MCF 10A (cell line): ENCODE results near the gene BIRC5. TPM values are rescaled to one million over a fixed set of nuclear protein-coding genes. Genes with fewer than 3 reads are reported as not detected.

Experiments used
- BruUV-seq: library from RNA; stranded (reverse); fragments of 400-500 nt; replicated peaks from 2 replicates; lab custom pipeline; 2021; lab: Mats Ljungman, UMichigan
- CTCF ChIA-PET: fragments of 300-600 bp; sonication (Branson Sonifier 250); formaldehyde crosslinking; extraction: SDS; loops from one replicate; lab custom pipeline; 2021; ENCODE audit warnings: antibody characterized with exemption, inconsistent platforms; lab: Yijun Ruan, JAX
- POLR2A ChIA-PET: fragments of 300-600, 350-650 bp; sonication (Branson Sonifier 250); formaldehyde crosslinking; extraction: SDS; loops from one replicate; lab custom pipeline; 2020; ENCODE audit warnings: antibody characterized with exemption, inconsistent platforms; lab: Yijun Ruan, JAX
- DNase-seq: peaks from one replicate; pipeline ENCODE4 v3.0.0-alpha.2; 2018; ENCODE audit not compliant: unreplicated experiment
- H3K27ac Mint-ChIP-seq: one replicate; pipeline ENCODE4 v1.8.0; 2022; ENCODE audit warnings: mild to moderate bottlenecking, low read depth, mixed read lengths; ENCODE audit not compliant: unreplicated experiment
- H3K27me3 Mint-ChIP-seq: one replicate; pipeline ENCODE4 v1.8.0; 2022; ENCODE audit warnings: mixed read lengths; ENCODE audit not compliant: insufficient read depth, unreplicated experiment
- H3K36me3 Mint-ChIP-seq: one replicate; pipeline ENCODE4 v1.8.0; 2022; ENCODE audit warnings: mild to moderate bottlenecking, moderate library complexity, mixed read lengths; ENCODE audit not compliant: insufficient read depth, unreplicated experiment
- H3K4me1 Mint-ChIP-seq: one replicate; pipeline ENCODE4 v1.8.0; 2022; ENCODE audit warnings: mixed read lengths; ENCODE audit not compliant: insufficient read depth, unreplicated experiment
- H3K4me3 Mint-ChIP-seq: one replicate; pipeline ENCODE4 v1.8.0; 2022; ENCODE audit warnings: mild to moderate bottlenecking, moderate library complexity, mixed read lengths; ENCODE audit not compliant: unreplicated experiment
- H3K9me3 Mint-ChIP-seq: one replicate; pipeline ENCODE4 v1.8.0; 2022; ENCODE audit warnings: mixed read lengths; ENCODE audit not compliant: unreplicated experiment
- CTCF ChIP-seq: fragments of 200-600 bp; IDR thresholded peaks from one replicate; pipeline ENCODE4 v1.8.0; 2022; ENCODE audit warnings: antibody characterized with exemption, mild to moderate bottlenecking; ENCODE audit not compliant: unreplicated experiment
- intact Hi-C: fragments of 100-400 bp; cut with micrococcal nuclease; formaldehyde crosslinking; loops from 2 replicates; pipeline ENCODE4 v1.14.1; 2022
- total RNA-seq: library from RNA; stranded (reverse); gene quantifications from 2 replicates; pipeline ENCODE4 v1.2.3, GENCODE V29; 2022

BIRC5 gene
- total RNA-seq, 1 experiment from 2014 or later = 45.6 TPM

GRCh38 chr17:78269955-78270381, 55.9 kb downstream of the BIRC5 start:
- H3K4me1 Mint-ChIP-seq = peaks cover 6% of the 10 kb centered on the region
- POLR2A ChIA-PET = interaction anchor here (0.9 kb wide), 1 partner anchor 15 kb away, joined by 3 read pairs; no protein-coding TSS in a partner anchor

GRCh38 chr17:78271419-78272170, 57.5 kb downstream of the BIRC5 start:
- H3K4me3 Mint-ChIP-seq = no peak overlapping the region
- H3K27ac Mint-ChIP-seq = no peak overlapping the region
- H3K27me3 Mint-ChIP-seq = no peaks in the 10 kb centered on the region
- H3K4me1 Mint-ChIP-seq = peaks cover 6% of the 10 kb centered on the region
- DNase-seq = no peak
- H3K36me3 Mint-ChIP-seq = no peaks in the 10 kb centered on the region
- TF ChIP-seq CTCF = no peak
- intact Hi-C loops = no loop called here
- ChIA-PET POLR2A (interaction anchor here (1.3 kb wide), 1 partner anchor 43 kb away, joined by 7 read pairs; no protein-coding TSS in a partner anchor), CTCF (interaction anchor here (0.9 to 1.4 kb wide), 3 partner anchors 10 to 47 kb away, joined by 3 to 6 read pairs (median 4); no protein-coding TSS in a partner anchor)
- H3K9me3 Mint-ChIP-seq = no peaks in the 10 kb centered on the region
- no TSS peak for BruUV-seq

More at GRCh38 chr17:78269955-78270381, 55.9 kb downstream of the BIRC5 start:
- H3K27me3 Mint-ChIP-seq = no peaks in the 10 kb centered on the region
- CTCF ChIA-PET = interaction anchor here (0.6 to 1.5 kb wide), 3 partner anchors 19 to 153 kb away, joined by 3 to 5 read pairs (median 3); no protein-coding TSS in a partner anchor
- no TSS peak for BruUV-seq
- intact Hi-C loops = no loop called here
- H3K4me3 Mint-ChIP-seq = no peak overlapping the region
- no peak for TF ChIP-seq CTCF
- H3K27ac Mint-ChIP-seq = no peak overlapping the region
- DNase-seq = no peak
- H3K9me3 Mint-ChIP-seq = no peaks in the 10 kb centered on the region
- H3K36me3 Mint-ChIP-seq = no peaks in the 10 kb centered on the region

GRCh38 chr17:78272181-78272913, 58.3 kb downstream of the BIRC5 start:
- TF ChIP-seq CTCF = no peak
- CTCF ChIA-PET = interaction anchor here (1.2 to 1.4 kb wide), 2 partner anchors 9 to 22 kb away, joined by 4 read pairs; no protein-coding TSS in a partner anchor
- no peak overlapping the region for H3K4me3 Mint-ChIP-seq
- no peaks in the 10 kb centered on the region for H3K9me3 Mint-ChIP-seq
- BruUV-seq = no TSS peak
- no peaks in the 10 kb centered on the region for H3K27me3 Mint-ChIP-seq
- intact Hi-C loops = no loop called here
- H3K36me3 Mint-ChIP-seq = no peaks in the 10 kb centered on the region
- POLR2A ChIA-PET = interaction anchor here (0.5 to 1.3 kb wide), 12 partner anchors 12 to 947 kb away, joined by 3 to 7 read pairs (median 3); no protein-coding TSS in a partner anchor
- no peak overlapping the region for H3K27ac Mint-ChIP-seq
- DNase-seq = peak; percentile 77
- peaks cover 6% of the 10 kb centered on the region for H3K4me1 Mint-ChIP-seq

- ChIA-PET CTCF (interaction anchor here (0.6 to 1.4 kb wide), 3 partner anchors 9 to 22 kb away, joined by 3 to 4 read pairs (median 4); no protein-coding TSS in a partner anchor), POLR2A (interaction anchor here (0.5 to 1.3 kb wide), 12 partner anchors 11 to 948 kb away, joined by 3 to 7 read pairs (median 3); no protein-coding TSS in a partner anchor)
- BruUV-seq = no TSS peak
- no peak overlapping the region for H3K4me3 Mint-ChIP-seq
- peaks cover 6% of the 10 kb centered on the region for H3K4me1 Mint-ChIP-seq
- H3K9me3 Mint-ChIP-seq = no peaks in the 10 kb centered on the region
- no peaks in the 10 kb centered on the region for H3K36me3 Mint-ChIP-seq
- H3K27me3 Mint-ChIP-seq = no peaks in the 10 kb centered on the region
- TF ChIP-seq CTCF = no peak
- no peak overlapping the region for H3K27ac Mint-ChIP-seq
- DNase-seq = no peak
- intact Hi-C loops = no loop called here
These were observed 58.8 kb downstream of the BIRC5 start for GRCh38 chr17:78272914-78273258.
